ENCODE data around the gene CASZ1. TPM values are rescaled to one million over a fixed set of nuclear protein-coding genes. Genes with fewer than 3 reads are reported as not detected.

CASZ1 gene
- total and polyA plus RNA-seq, 12 donors, result 19.5 to 79.8 (median 64.7) TPM

DNA sequence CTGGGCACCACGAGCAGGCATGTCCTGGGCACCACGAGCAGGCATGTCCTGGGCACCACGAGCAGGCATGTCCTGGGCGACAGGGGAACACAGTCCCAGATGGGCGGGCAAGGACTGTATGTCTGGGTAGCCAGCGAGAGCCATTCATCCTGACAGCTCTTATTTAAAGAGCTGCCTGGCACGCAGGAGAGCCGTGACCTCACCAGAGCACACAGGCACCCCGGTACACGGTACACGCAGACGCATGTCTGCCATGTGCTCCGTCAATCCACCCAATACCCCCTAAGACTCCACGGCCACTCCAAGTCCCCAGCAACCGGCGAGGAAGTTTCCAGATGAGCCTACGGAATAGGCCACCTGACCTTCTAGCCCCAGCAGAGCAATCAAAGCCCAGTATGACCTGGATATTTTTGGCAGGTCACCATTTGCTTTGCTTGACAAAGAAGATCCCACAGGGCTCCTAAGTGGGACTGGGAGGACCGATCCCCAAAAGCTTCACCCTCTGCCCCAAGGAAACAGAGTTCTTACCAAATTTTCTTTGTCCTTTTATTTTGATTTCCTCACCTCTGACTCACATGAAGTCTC, 51.7 kb downstream of the CASZ1 start:
- TF ChIP-seq, protein P1, sequence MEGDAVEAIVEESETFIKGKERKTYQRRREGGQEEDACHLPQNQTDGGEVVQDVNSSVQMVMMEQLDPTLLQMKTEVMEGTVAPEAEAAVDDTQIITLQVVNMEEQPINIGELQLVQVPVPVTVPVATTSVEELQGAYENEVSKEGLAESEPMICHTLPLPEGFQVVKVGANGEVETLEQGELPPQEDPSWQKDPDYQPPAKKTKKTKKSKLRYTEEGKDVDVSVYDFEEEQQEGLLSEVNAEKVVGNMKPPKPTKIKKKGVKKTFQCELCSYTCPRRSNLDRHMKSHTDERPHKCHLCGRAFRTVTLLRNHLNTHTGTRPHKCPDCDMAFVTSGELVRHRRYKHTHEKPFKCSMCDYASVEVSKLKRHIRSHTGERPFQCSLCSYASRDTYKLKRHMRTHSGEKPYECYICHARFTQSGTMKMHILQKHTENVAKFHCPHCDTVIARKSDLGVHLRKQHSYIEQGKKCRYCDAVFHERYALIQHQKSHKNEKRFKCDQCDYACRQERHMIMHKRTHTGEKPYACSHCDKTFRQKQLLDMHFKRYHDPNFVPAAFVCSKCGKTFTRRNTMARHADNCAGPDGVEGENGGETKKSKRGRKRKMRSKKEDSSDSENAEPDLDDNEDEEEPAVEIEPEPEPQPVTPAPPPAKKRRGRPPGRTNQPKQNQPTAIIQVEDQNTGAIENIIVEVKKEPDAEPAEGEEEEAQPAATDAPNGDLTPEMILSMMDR (IDR thresholded peaks at IDR 0.05), result no peak
- Histone ChIP-seq H3K9me3 (no peaks in the 10 kb centered on the region), H3K27me3 (peaks cover 0 to 4% (median 0%) of the 10 kb centered on the region in 7 donors), H3K36me3 (peaks cover 0 to 8% (median 0%) of the 10 kb centered on the region in 9 donors), H3K4me3 (no peak overlapping the region), H3K27ac (peak overlapping the region in 8 of 10 donors; percentile 22 to 72 (median 54)), H3K4me1 (peaks cover 0 to 56% (median 32%) of the 10 kb centered on the region in 9 donors)
- DNase-seq (no peak), ATAC-seq (peak in 7 of 8 donors; percentile 43 to 80 (median 63))
- intact Hi-C loops (cut with DNase I), result loop anchor here in 1 of 10 donors (5.0 kb wide), 1 partner anchor 43 kb away; no protein-coding TSS in a partner anchor
- 52 to 67% methylated on average over 17 to 18 of the region's 18 CpGs for WGBS, 2 donors

DNA sequence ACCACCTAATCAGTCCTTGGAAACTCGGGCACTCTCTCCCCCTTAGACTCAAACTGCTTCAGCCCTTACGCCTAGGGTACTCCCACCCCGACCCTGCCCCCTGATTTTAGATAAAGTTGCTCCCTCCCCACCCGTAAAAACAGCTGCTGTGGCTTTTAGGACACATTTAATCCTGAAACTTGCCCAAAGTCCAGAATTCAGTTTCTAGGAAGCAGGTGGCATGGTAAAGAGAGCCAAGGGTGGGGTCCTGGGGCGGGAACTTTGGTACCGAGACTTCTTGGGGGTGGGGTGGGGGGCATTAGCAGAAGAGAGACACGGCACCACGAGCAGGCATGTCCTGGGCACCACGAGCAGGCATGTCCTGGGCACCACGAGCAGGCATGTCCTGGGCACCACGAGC, 52.4 kb downstream of the CASZ1 start:
- no peak for ATAC-seq
- Histone ChIP-seq H3K36me3 (peaks cover 0 to 8% (median 0%) of the 10 kb centered on the region in 9 donors), H3K27ac (no peak overlapping the region), H3K4me3 (no peak overlapping the region), H3K9me3 (no peaks in the 10 kb centered on the region), H3K27me3 (peaks cover 0 to 4% (median 0%) of the 10 kb centered on the region in 7 donors), H3K4me1 (peaks cover 0 to 59% (median 36%) of the 10 kb centered on the region in 9 donors)
- TF ChIP-seq, protein P1 (IDR thresholded peaks at IDR 0.05), result no peak
- WGBS, 2 donors, result 53 to 58% methylated on average over 10 to 11 of the region's 11 CpGs
- DNase-seq, result no peak
- intact Hi-C loops (cut with DNase I), result no loop called here

DNA sequence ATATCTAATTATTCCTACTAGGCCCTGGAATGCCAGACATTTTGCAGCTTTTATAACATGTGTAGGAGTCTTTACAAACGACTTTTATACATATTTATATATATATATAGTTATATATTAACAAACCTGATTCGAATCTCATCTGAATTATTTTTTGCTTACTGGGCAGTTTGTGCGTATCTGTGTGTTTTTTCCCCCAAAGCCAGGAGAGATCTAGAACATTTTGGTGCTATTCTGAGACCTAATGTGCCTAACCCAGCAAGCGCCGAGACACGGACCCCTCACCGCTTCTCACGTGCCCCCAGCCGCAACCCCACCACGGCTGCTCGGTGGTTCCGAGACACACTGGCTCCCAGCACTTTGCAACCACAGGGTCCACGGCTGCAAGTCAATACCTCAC, 54.8 kb downstream of the CASZ1 start:
- ATAC-seq (no peak), DNase-seq (no peak)
- intact Hi-C loops (cut with DNase I), result no loop called here
- TF ChIP-seq, protein P1 (IDR thresholded peaks at IDR 0.05), result no peak
- H3K4me3 ChIP-seq, result no peak overlapping the region
- H3K27me3 ChIP-seq, result peaks cover 0 to 4% (median 0%) of the 10 kb centered on the region in 7 donors
- H3K27ac ChIP-seq, result peak overlapping the region in 1 of 10 donors; percentile 27
- H3K4me1 ChIP-seq, result peaks cover 19 to 80% (median 53%) of the 10 kb centered on the region in 9 donors
- 87 to 89% methylated on average over 13 of the region's 13 CpGs for WGBS, 2 donors
- H3K36me3 ChIP-seq, result no peaks in the 10 kb centered on the region
- H3K9me3 ChIP-seq, result no peaks in the 10 kb centered on the region

DNA sequence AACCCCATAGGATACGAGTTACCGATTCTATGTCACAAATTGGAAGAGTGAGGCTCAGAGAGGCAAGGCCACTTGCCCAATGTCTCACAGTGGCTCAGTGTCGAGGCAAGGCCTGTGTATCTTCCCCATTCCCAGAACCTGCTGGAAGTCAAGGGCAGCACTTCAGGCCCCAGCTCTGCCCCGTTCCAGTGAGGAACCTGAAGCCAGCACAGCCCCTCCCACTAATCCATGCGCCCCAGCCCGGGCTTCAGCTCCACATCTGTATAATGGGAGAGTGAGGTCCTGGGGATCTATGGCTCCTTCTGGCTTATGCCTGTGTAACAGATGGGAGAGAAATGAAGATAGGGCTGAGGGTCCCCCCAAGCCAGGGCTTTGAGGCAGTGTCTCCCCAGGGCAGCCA, 56.3 kb downstream of the CASZ1 start:
- no peaks in the 10 kb centered on the region for H3K9me3 ChIP-seq
- H3K4me1 ChIP-seq, result peaks cover 20 to 80% (median 55%) of the 10 kb centered on the region in 9 donors
- DNase-seq, result no peak
- intact Hi-C loops (cut with DNase I), result no loop called here
- TF ChIP-seq, protein P1 (IDR thresholded peaks at IDR 0.05), result no peak
- H3K27me3 ChIP-seq, result peaks cover 0 to 4% (median 0%) of the 10 kb centered on the region in 7 donors
- no peak overlapping the region for H3K4me3 ChIP-seq
- no peak overlapping the region for H3K27ac ChIP-seq
- 81 to 85% methylated on average over 6 of the region's 6 CpGs for WGBS, 2 donors
- ATAC-seq, result no peak
- no peaks in the 10 kb centered on the region for H3K36me3 ChIP-seq
